GM12878 (cell line): ENCODE results near the gene PAM16. TPM values are rescaled to one million over a fixed set of nuclear protein-coding genes. Genes with fewer than 3 reads are reported as not detected.

Experiments
- ATAC-seq: fragments of 200-7000 bp; cut with Tn5 transposase; 3 replicates; pipeline ENCODE4 v1.9.1; 2020; ENCODE audit warnings: mild to moderate bottlenecking, moderate library complexity
- Bru-seq: library from RNA; stranded (reverse); fragments of 400-500 nt; gene quantifications from one replicate; lab custom pipeline; 2021; lab: Mats Ljungman, UMichigan
- BruChase-seq, 2 experiments: library from RNA; stranded (reverse); fragments of 400-500 nt; gene quantifications; one replicate each; lab custom pipeline; 2021; lab: Mats Ljungman, UMichigan
- BruUV-seq: library from RNA; stranded (reverse); fragments of 400-500 nt; replicated peaks from 2 replicates; lab custom pipeline; 2021; lab: Mats Ljungman, UMichigan
- CTCF ChIA-PET: fragments of 300-600 bp; sonication (Branson Sonifier 250); formaldehyde crosslinking; extraction: SDS; loops from one replicate; lab custom pipeline; 2021; ENCODE audit warnings: inconsistent platforms; lab: Yijun Ruan, JAX
- POLR2A ChIA-PET: fragments of 350-600 bp; formaldehyde crosslinking; extraction: SDS; loops from one replicate; lab custom pipeline; 2021; ENCODE audit warnings: inconsistent platforms; lab: Charles Lee
- RAD21 ChIA-PET: fragments of 300-600 bp; sonication (Branson Sonifier 250); formaldehyde crosslinking; loops from one replicate; lab custom pipeline; 2023; ENCODE audit warnings: antibody characterized with exemption; ENCODE audit not compliant: unreplicated experiment; lab: Charles Lee
- SMC1A ChIA-PET: fragments of 300-600 bp; sonication (Branson Sonifier 250); formaldehyde crosslinking; loops from one replicate; lab custom pipeline; 2023; ENCODE audit not compliant: unreplicated experiment, uncharacterized antibody; lab: Charles Lee
- DNase-seq: peaks from one replicate; pipeline ENCODE4 v3.0.0-alpha.2; 2011; ENCODE audit warnings: low read depth, low spot score
- FAIRE-seq: peaks from 3 replicates; lab custom pipeline; 2011; peaks lifted over from hg19 to GRCh38; lab: Jason Lieb, UNC
- H2AFZ ChIP-seq: 2 replicates; pipeline ENCODE4 v1.6.0; 2011; ENCODE audit warnings: low read depth, low read length, control low read depth; ENCODE audit not compliant: control insufficient read depth
- H3K27ac ChIP-seq: 2 replicates; pipeline ENCODE4 v1.5.1; 2011; ENCODE audit warnings: control low read depth; ENCODE audit not compliant: control insufficient read depth, insufficient read depth
- H3K27me3 ChIP-seq, 2 experiments: replicated peaks in 1 of 2; 2 replicates each; pipeline versions ENCODE4 v1.6.0 to v1.6.1; 2011; ENCODE audit warnings: low read length in 1 of 2; ENCODE audit not compliant: control insufficient read depth in 2 of 2, insufficient read depth in 2 of 2
- H3K36me3 ChIP-seq, 2 experiments: 2 replicates each; pipeline ENCODE4 v1.5.1; 2011; ENCODE audit warnings: low read length in 1 of 2; ENCODE audit not compliant: control insufficient read depth in 2 of 2, insufficient read depth in 2 of 2
- H3K4me1 ChIP-seq: 2 replicates; pipeline ENCODE4 v1.6.1; 2011; ENCODE audit warnings: mild to moderate bottlenecking, low read length, moderate library complexity, mixed read lengths; ENCODE audit not compliant: control insufficient read depth, insufficient read depth
- H3K4me2 ChIP-seq: 2 replicates; pipeline ENCODE4 v1.6.0; 2011; ENCODE audit warnings: control low read depth; ENCODE audit not compliant: control insufficient read depth, insufficient read depth
- H3K4me3 ChIP-seq: fragments of 200-600 bp; sonication (generic); 2 replicates; pipeline ENCODE4 v1.5.1; 2016
- H3K79me2 ChIP-seq: 2 replicates; pipeline ENCODE4 v1.6.0; 2011; ENCODE audit warnings: low read length; ENCODE audit not compliant: control insufficient read depth, insufficient read depth
- H3K9ac ChIP-seq: 2 replicates; pipeline ENCODE4 v1.8.0; 2011; ENCODE audit warnings: low read length, control low read depth, mixed read lengths; ENCODE audit not compliant: control insufficient read depth, insufficient read depth
- H3K9me3 ChIP-seq: replicated peaks from 3 replicates; pipeline ENCODE4 v1.5.1; 2011; ENCODE audit warnings: mild to moderate bottlenecking, low read length; ENCODE audit not compliant: control insufficient read depth, insufficient read depth
- H4K20me1 ChIP-seq: 2 replicates; pipeline ENCODE4 v1.6.0; 2011; ENCODE audit not compliant: control insufficient read depth, insufficient read depth
- CREM ChIP-seq: IDR thresholded peaks from 2 replicates; pipeline ENCODE4 v1.6.1; 2014; ENCODE audit warnings: antibody characterized with exemption, low read depth
- HCFC1 ChIP-seq: fragments of 150-350 bp; IDR thresholded peaks from 2 replicates; pipeline ENCODE4 v1.6.1; 2014; ENCODE audit warnings: low read length
- HDGF ChIP-seq: fragments of 450-650 bp; IDR thresholded peaks from 2 replicates; pipeline ENCODE4 v1.6.1; 2016; ENCODE audit warnings: antibody characterized with exemption
- JUND ChIP-seq: IDR thresholded peaks from 2 replicates; pipeline ENCODE4 v1.6.1; 2012; ENCODE audit warnings: low read depth, mild to moderate bottlenecking, low read length, improper control_type of control experiment, moderate library complexity
- NR2C1 ChIP-seq: fragments of 450-650 bp; IDR thresholded peaks from 2 replicates; pipeline ENCODE4 v1.6.1; 2017; ENCODE audit warnings: antibody characterized with exemption, mild to moderate bottlenecking, moderate library complexity
- POLR2AphosphoS2 ChIP-seq: IDR thresholded peaks from 2 replicates; pipeline ENCODE4 v1.6.1; 2011; ENCODE audit warnings: low read depth, mild to moderate bottlenecking, low read length, improper control_type of control experiment, moderate library complexity
- POU2F2 ChIP-seq: IDR thresholded peaks from 3 replicates; pipeline ENCODE4 v1.6.1; 2011; ENCODE audit warnings: low read depth, mild to moderate bottlenecking, low read length, borderline replicate concordance
- SKIL ChIP-seq: fragments of 450-650 bp; IDR thresholded peaks from 2 replicates; pipeline ENCODE4 v1.6.1; 2017; ENCODE audit warnings: mild to moderate bottlenecking, low read depth, inconsistent platforms; ENCODE audit not compliant: poor library complexity, severe bottlenecking
- STAT3 ChIP-seq: IDR thresholded peaks from 2 replicates; pipeline ENCODE4 v1.6.1; 2011; ENCODE audit warnings: low read depth, low read length, improper control_type of control experiment
- ZBTB40 ChIP-seq: fragments of 450-650 bp; IDR thresholded peaks from 2 replicates; pipeline ENCODE4 v1.6.1; 2016; ENCODE audit warnings: mild to moderate bottlenecking, moderate library complexity, borderline replicate concordance
- ZNF622 ChIP-seq: fragments of 450-650 bp; IDR thresholded peaks from 2 replicates; pipeline ENCODE4 v1.6.1; 2017; ENCODE audit warnings: mild to moderate bottlenecking, inconsistent platforms
- WGBS: methylation state at CpG from one replicate; pipeline ENCODE4 v1.1.6; 2016; ENCODE audit warnings: low lambda C conversion rate; ENCODE audit not compliant: insufficient replicate concordance, insufficient coverage; ENCODE audit errors: missing lambda C conversion rate; 5-methylcytosine and 5-hydroxymethylcytosine counted together
- in situ Hi-C: fragments of 300-500 bp; cut with MboI; formaldehyde crosslinking; loops from 9 replicates; pipeline ENCODE4 v1.14.3; 2018; ENCODE audit warnings: mixed read lengths
- intact Hi-C: fragments of 100-400 bp; cut with micrococcal nuclease; formaldehyde crosslinking; loops from one replicate; pipeline ENCODE4 v1.14.2; 2022; ENCODE audit not compliant: unreplicated experiment
- long read RNA-seq, 2 experiments: library from polyadenylated mRNA; unstranded; transcript quantifications; one replicate each; pipeline ENCODE4 v2.0.0, GENCODE V29; 2019 to 2020
- polyA minus RNA-seq, 3 experiments: library from RNA; depleted of rRNA, polyadenylated mRNA; stranded (reverse); fragments of >200 nt; gene quantifications; 2 replicates each; pipeline ENCODE4 v1.2.3, GENCODE V29; 2011
- polyA plus RNA-seq, 11 experiments: library from polyadenylated mRNA; depleted of rRNA in 4 of 11; unstranded in 6 of 11; stranded (reverse) in 5 of 11; fragments of >200 nt; fragmentation: Nextera tagmentation in 4 of 11; fragmentation: Illumina TruSeq in 1 of 11; extraction: Ambion mirVana in 4 of 11; extraction: Trizol in 1 of 11; gene quantifications; 1 replicate in 1 of 11; 2 replicates in 10 of 11; pipeline versions ENCODE4 v1.2.1 to v1.2.3, GENCODE V29; 2011 to 2016; ENCODE audit warnings: inconsistent platforms in 2 of 11, missing spikeins in 2 of 11, low read depth in 1 of 11
- total RNA-seq, 4 experiments: library from RNA; depleted of rRNA in 3 of 4; stranded (reverse); fragments of >200 nt in 3 of 4; fragmentation: Illumina TruSeq in 1 of 4; extraction: Trizol in 1 of 4; gene quantifications; 2 replicates each; pipeline versions ENCODE4 v1.2.1 to v1.2.3, GENCODE V29; 2013 to 2021

PAM16 gene
- 21.2 and 24.9 TPM in 2 replicates for total RNA-seq (2013; cell fraction: nucleolus; rRNA removed)
- total RNA-seq (2014; rRNA removed) (50.2 and 55.4 TPM in 2 replicates), total RNA-seq (2014; rRNA removed; fragmentation: Illumina TruSeq; extraction: Trizol) (17.8 and 18.5 TPM in 2 replicates), total RNA-seq (2021) (54.9 and 61.6 TPM in 2 replicates), polyA plus RNA-seq (2011; rRNA removed) (22.5 and 32.8 TPM in 2 replicates), polyA plus RNA-seq (2014; fragmentation: Illumina TruSeq; extraction: Trizol) (8.4 and 20.7 TPM in 2 replicates), polyA plus RNA-seq (2014; fragmentation: Nextera tagmentation; extraction: Ambion mirVana) (10 to 100 TPM; 20.8 to 48.1 TPM), polyA plus RNA-seq (2014; rRNA removed) (94.3 and 100 TPM in 2 replicates), polyA plus RNA-seq (2016; fragmentation: Nextera tagmentation; extraction: Ambion mirVana) (10 to 100 TPM; 72.8 to 78.7 TPM), polyA minus RNA-seq (2011; rRNA and poly(A)+ RNA removed) (8.5 and 14.6 TPM in 2 replicates), Bru-seq, nascent RNA (percentile 50 among the genes with signal in this experiment), BruChase-seq, experiment 1, labeled RNA remaining after a 6-hour chase (percentile 59 among the genes with signal in this experiment), BruChase-seq, experiment 2, labeled RNA remaining after a 2-hour chase (percentile 55 among the genes with signal in this experiment)
- polyA plus RNA-seq (2011; ENCODE audit: low read depth), result 39.3 TPM
- polyA plus RNA-seq (2011; cell fraction: cytosol; rRNA removed), result 58.1 and 79.3 TPM in 2 replicates
- polyA plus RNA-seq (2011; cell fraction: nucleus; rRNA removed), result 47.2 and 67.5 TPM in 2 replicates
- 37.2 and 40.1 TPM in 2 replicates for polyA plus RNA-seq (2012)
- 7.2 and 14.3 TPM in 2 replicates for polyA minus RNA-seq (2011; cell fraction: cytosol; rRNA and poly(A)+ RNA removed)
- polyA minus RNA-seq (2011; cell fraction: nucleus; rRNA and poly(A)+ RNA removed), result 5.3 and 10.8 TPM in 2 replicates
- long read RNA-seq, experiment 1, transcript PAM16-201 (5 exons, 587 nt), result major isoform, 15 of 25 reads
- long read RNA-seq, experiment 1, partial matches to known transcripts, result 0 of 25 reads
- long read RNA-seq, experiment 1, other reads (novel, unspliced or antisense), result 4 of 25 reads
- long read RNA-seq, experiment 2, transcript PAM16-201 (5 exons, 587 nt), result major isoform, 16 of 24 reads
- long read RNA-seq, experiment 2, partial matches to known transcripts, result 0 of 24 reads
- long read RNA-seq, experiment 2, other reads (novel, unspliced or antisense), result 3 of 24 reads

- ChIA-PET RAD21 (interaction anchor here (0.6 to 1.3 kb wide), 6 partner anchors 50 to 265 kb away, joined by 3 read pairs; partner anchors contain the start of gene CORO7), CTCF (interaction anchor here (0.8 to 3.2 kb wide), 10 partner anchors 20 to 97 kb away, joined by 3 to 30 read pairs (median 4); no protein-coding TSS in a partner anchor), POLR2A (interaction anchor here (0.5 to 1.0 kb wide), 4 partner anchors 38 to 347 kb away, joined by 3 to 10 read pairs (median 3); partner anchors contain the start of gene HMOX2), SMC1A (interaction anchor here (0.6 to 1.7 kb wide), 3 partner anchors 23 to 65 kb away, joined by 3 to 5 read pairs (median 3); no protein-coding TSS in a partner anchor)
- H2AFZ ChIP-seq, result peak within 1 kb of the TSS; percentile 46
- H3K4me1 ChIP-seq, result no peaks in the 10 kb centered on the region
- no TSS peak for BruUV-seq
- peak within 1 kb of the TSS; percentile 94 for H3K9ac ChIP-seq
- ATAC-seq (peak; percentile 97), FAIRE-seq (peak; percentile 47), DNase-seq (peak; percentile 88)
- WGBS, result 2% methylated on average over 65 of the region's 81 CpGs
- intact Hi-C loops, result loop anchor here (10.0 kb wide), 1 partner anchor 124 kb away; the partner anchor contains the start of genes HMOX2 and NMRAL1
- H3K27ac ChIP-seq, result peak within 1 kb of the TSS; percentile 82
- in situ Hi-C loops, result no loop called here
- peak within 1 kb of the TSS; percentile 78 for H3K4me3 ChIP-seq
- H3K36me3 ChIP-seq, result peaks cover 0 to 3% of the 10 kb centered on the region in 2 experiments; a peak in 3 of 4 replicates
- H3K9me3 ChIP-seq, result no peaks in the 10 kb centered on the region
- no peaks in the 10 kb centered on the region; the same call in 1 of the 2 replicates for H4K20me1 ChIP-seq
- no peaks in the 10 kb centered on the region for H3K27me3 ChIP-seq
- H3K4me2 ChIP-seq, result peak within 1 kb of the TSS; percentile 90
- H3K79me2 ChIP-seq, result peaks cover 23% of the 10 kb centered on the region
- no peak for TF ChIP-seq HDGF
- TF ChIP-seq JUND, result no peak
- TF ChIP-seq NR2C1, result peak; percentile 96
- TF ChIP-seq POU2F2, result no peak
- no peak for TF ChIP-seq CREM
- no peak for TF ChIP-seq ZBTB40
- TF ChIP-seq ZNF622, result no peak
- peak; percentile 75; the same call in 1 of the 2 replicates for TF ChIP-seq POLR2AphosphoS2
- TF ChIP-seq STAT3, result no peak
- TF ChIP-seq HCFC1, result peak; percentile 36; the same call in 1 of the 2 replicates
- no peak for TF ChIP-seq SKIL
Measured at GRCh38 chr16:4350787-4351659, at the start of gene PAM16. PAM16 (minus strand) TSS chr16:4351321; CDS start chr16:4351234, 87 bp downstream.
